ENCODE measurements around the gene LRP1.
A peak's percentile ranks its signal among the peaks of the same experiment; 100 is the strongest.

Gene LRP1

GRCh38 chr12:57165741-57166140, 37.5 kb downstream of the LRP1 start:
- H3K9me3 ChIP-seq (ENCODE audit: control extremely low read depth in 1 of 5, control insufficient read depth in 4 of 5, insufficient read depth in 2 of 5, low read depth in 1 of 5, low read length in 4 of 5), result no peaks in the 10 kb centered on the region
- H3K27me3 ChIP-seq (replicated peaks in 2 of 5; ENCODE audit: control insufficient read depth in 4 of 5, insufficient read depth in 5 of 5, low read length in 4 of 5), result no peaks in the 10 kb centered on the region
- peaks cover 0 to 32% (median 7%) of the 10 kb centered on the region in 4 experiments for H3K4me1 ChIP-seq (ENCODE audit: control extremely low read depth in 1 of 4, control insufficient read depth in 4 of 4, insufficient read depth in 4 of 4, low read length in 3 of 4)
- POLR2A ChIA-PET, result no interaction called here
- 96% methylated on average over 13 of the region's 19 CpGs for WGBS (ENCODE audit: insufficient coverage)
- no peak for DNase-seq
- H3K4me3 ChIP-seq (ENCODE audit: control insufficient read depth in 1 of 7, extremely low read depth in 1 of 7, insufficient read depth in 4 of 7, low read depth in 2 of 7, low read length in 6 of 7), result no peak overlapping the region
- H3K27ac ChIP-seq (ENCODE audit: insufficient read depth in 1 of 2, low read depth in 1 of 2, low read length in 2 of 2, poor library complexity in 1 of 2, severe bottlenecking in 2 of 2), result no peak overlapping the region
- CTCF ChIA-PET, result interaction anchor here (1.0 to 1.8 kb wide), 2 partner anchors 9 kb away, joined by 3 to 5 read pairs; no protein-coding TSS in a partner anchor
- H3K36me3 ChIP-seq (ENCODE audit: control insufficient read depth in 4 of 4, insufficient read depth in 4 of 4, low read length in 3 of 4), result no peaks in the 10 kb centered on the region

- no peaks in the 10 kb centered on the region for H3K36me3 ChIP-seq (ENCODE audit: control insufficient read depth in 4 of 4, insufficient read depth in 4 of 4, low read length in 3 of 4)
- 47% methylated on average over 4 of the region's 10 CpGs for WGBS (ENCODE audit: insufficient coverage)
- ChIA-PET CTCF (interaction anchor here (1.5 to 11.0 kb wide), 2 partner anchors 19 to 43 kb away, joined by 4 to 399 read pairs; partner anchors contain the start of gene LRP1), POLR2A (interaction anchor here (0.6 kb wide), 1 partner anchor 56 kb away, joined by 4 read pairs; no protein-coding TSS in a partner anchor)
- no peak overlapping the region for H3K27ac ChIP-seq (ENCODE audit: insufficient read depth in 1 of 2, low read depth in 1 of 2, low read length in 2 of 2, poor library complexity in 1 of 2, severe bottlenecking in 2 of 2)
- peaks cover 0 to 32% (median 7%) of the 10 kb centered on the region in 4 experiments for H3K4me1 ChIP-seq (ENCODE audit: control extremely low read depth in 1 of 4, control insufficient read depth in 4 of 4, insufficient read depth in 4 of 4, low read length in 3 of 4)
- H3K9me3 ChIP-seq (ENCODE audit: control extremely low read depth in 1 of 5, control insufficient read depth in 4 of 5, insufficient read depth in 2 of 5, low read depth in 1 of 5, low read length in 4 of 5), result no peaks in the 10 kb centered on the region
- no peak overlapping the region for H3K4me3 ChIP-seq (ENCODE audit: control insufficient read depth in 1 of 7, extremely low read depth in 1 of 7, insufficient read depth in 4 of 7, low read depth in 2 of 7, low read length in 6 of 7)
- no peaks in the 10 kb centered on the region for H3K27me3 ChIP-seq (replicated peaks in 2 of 5; ENCODE audit: control insufficient read depth in 4 of 5, insufficient read depth in 5 of 5, low read length in 4 of 5)
- peak in 2 of 3 donors; percentile 52 to 61 for DNase-seq
Observed at GRCh38 chr12:57166971-57167371, 38.7 kb downstream of the LRP1 start.

GRCh38 chr12:57168058-57168457, 39.8 kb downstream of the LRP1 start:
- Histone ChIP-seq H3K36me3 (ENCODE audit: control insufficient read depth in 4 of 4, insufficient read depth in 4 of 4, low read length in 3 of 4) (no peaks in the 10 kb centered on the region), H3K9me3 (ENCODE audit: control extremely low read depth in 1 of 5, control insufficient read depth in 4 of 5, insufficient read depth in 2 of 5, low read depth in 1 of 5, low read length in 4 of 5) (no peaks in the 10 kb centered on the region), H3K4me1 (ENCODE audit: control extremely low read depth in 1 of 4, control insufficient read depth in 4 of 4, insufficient read depth in 4 of 4, low read length in 3 of 4) (peaks cover 0 to 23% (median 5%) of the 10 kb centered on the region in 4 experiments), H3K27me3 (replicated peaks in 2 of 5; ENCODE audit: control insufficient read depth in 4 of 5, insufficient read depth in 5 of 5, low read length in 4 of 5) (no peaks in the 10 kb centered on the region), H3K27ac (ENCODE audit: insufficient read depth in 1 of 2, low read depth in 1 of 2, low read length in 2 of 2, poor library complexity in 1 of 2, severe bottlenecking in 2 of 2) (no peak overlapping the region), H3K4me3 (ENCODE audit: control insufficient read depth in 1 of 7, extremely low read depth in 1 of 7, insufficient read depth in 4 of 7, low read depth in 2 of 7, low read length in 6 of 7) (no peak overlapping the region)
- DNase-seq, result no peak
- ChIA-PET CTCF (interaction anchor here (0.6 to 14.4 kb wide), 9 partner anchors 9 to 99 kb away, joined by 3 to 399 read pairs (median 4); partner anchors contain the start of gene LRP1), POLR2A (interaction anchor here (0.6 to 1.1 kb wide), 2 partner anchors 13 to 20 kb away, joined by 3 to 4 read pairs; no protein-coding TSS in a partner anchor)
- 89% methylated on average over 9 of the region's 10 CpGs for WGBS (ENCODE audit: insufficient coverage)

- 98% methylated on average over 19 of the region's 23 CpGs for WGBS (ENCODE audit: insufficient coverage)
- Histone ChIP-seq H3K27ac (ENCODE audit: insufficient read depth in 1 of 2, low read depth in 1 of 2, low read length in 2 of 2, poor library complexity in 1 of 2, severe bottlenecking in 2 of 2) (no peak overlapping the region), H3K4me1 (ENCODE audit: control extremely low read depth in 1 of 4, control insufficient read depth in 4 of 4, insufficient read depth in 4 of 4, low read length in 3 of 4) (peaks cover 0 to 23% (median 5%) of the 10 kb centered on the region in 4 experiments), H3K36me3 (ENCODE audit: control insufficient read depth in 4 of 4, insufficient read depth in 4 of 4, low read length in 3 of 4) (no peaks in the 10 kb centered on the region), H3K9me3 (ENCODE audit: control extremely low read depth in 1 of 5, control insufficient read depth in 4 of 5, insufficient read depth in 2 of 5, low read depth in 1 of 5, low read length in 4 of 5) (no peaks in the 10 kb centered on the region), H3K4me3 (ENCODE audit: control insufficient read depth in 1 of 7, extremely low read depth in 1 of 7, insufficient read depth in 4 of 7, low read depth in 2 of 7, low read length in 6 of 7) (no peak overlapping the region), H3K27me3 (replicated peaks in 2 of 5; ENCODE audit: control insufficient read depth in 4 of 5, insufficient read depth in 5 of 5, low read length in 4 of 5) (no peaks in the 10 kb centered on the region)
- ChIA-PET POLR2A (interaction anchor here (0.7 to 1.1 kb wide), 2 partner anchors 11 to 98 kb away, joined by 3 to 4 read pairs; no protein-coding TSS in a partner anchor), CTCF (interaction anchor here (0.5 to 14.4 kb wide), 10 partner anchors 11 to 100 kb away, joined by 3 to 399 read pairs (median 4); partner anchors contain the start of gene LRP1)
- no peak for DNase-seq
Observed at GRCh38 chr12:57169046-57169795, 40.9 kb downstream of the LRP1 start.

GRCh38 chr12:57169969-57170368, 41.7 kb downstream of the LRP1 start:
- ChIA-PET POLR2A (interaction anchor here (0.7 kb wide), 1 partner anchor 99 kb away, joined by 3 read pairs; no protein-coding TSS in a partner anchor), CTCF (interaction anchor here (0.5 to 14.4 kb wide), 7 partner anchors 16 to 101 kb away, joined by 3 to 399 read pairs (median 4); partner anchors contain the start of gene LRP1)
- WGBS (ENCODE audit: insufficient coverage), result 100% methylated on average over 7 of the region's 7 CpGs
- Histone ChIP-seq H3K27me3 (replicated peaks in 2 of 5; ENCODE audit: control insufficient read depth in 4 of 5, insufficient read depth in 5 of 5, low read length in 4 of 5) (peaks cover 0 to 1% (median 0%) of the 10 kb centered on the region in 5 experiments), H3K4me1 (ENCODE audit: control extremely low read depth in 1 of 4, control insufficient read depth in 4 of 4, insufficient read depth in 4 of 4, low read length in 3 of 4) (peaks cover 0 to 23% (median 5%) of the 10 kb centered on the region in 4 experiments), H3K9me3 (ENCODE audit: control extremely low read depth in 1 of 5, control insufficient read depth in 4 of 5, insufficient read depth in 2 of 5, low read depth in 1 of 5, low read length in 4 of 5) (no peaks in the 10 kb centered on the region), H3K27ac (ENCODE audit: insufficient read depth in 1 of 2, low read depth in 1 of 2, low read length in 2 of 2, poor library complexity in 1 of 2, severe bottlenecking in 2 of 2) (no peak overlapping the region), H3K4me3 (ENCODE audit: control insufficient read depth in 1 of 7, extremely low read depth in 1 of 7, insufficient read depth in 4 of 7, low read depth in 2 of 7, low read length in 6 of 7) (no peak overlapping the region), H3K36me3 (ENCODE audit: control insufficient read depth in 4 of 4, insufficient read depth in 4 of 4, low read length in 3 of 4) (no peaks in the 10 kb centered on the region)
- DNase-seq, result no peak

GRCh38 chr12:57170408-57170807, 42.1 kb downstream of the LRP1 start:
- no peak overlapping the region for H3K27ac ChIP-seq (ENCODE audit: insufficient read depth in 1 of 2, low read depth in 1 of 2, low read length in 2 of 2, poor library complexity in 1 of 2, severe bottlenecking in 2 of 2)
- H3K27me3 ChIP-seq (replicated peaks in 2 of 5; ENCODE audit: control insufficient read depth in 4 of 5, insufficient read depth in 5 of 5, low read length in 4 of 5), result peaks cover 0 to 1% (median 0%) of the 10 kb centered on the region in 5 experiments
- WGBS (ENCODE audit: insufficient coverage), result 100% methylated on average over 1 of the region's 1 CpG
- ChIA-PET CTCF (interaction anchor here (0.9 to 14.4 kb wide), 5 partner anchors 11 to 101 kb away, joined by 3 to 399 read pairs (median 5); partner anchors contain the start of gene LRP1), POLR2A (no interaction called here)
- no peak overlapping the region for H3K4me3 ChIP-seq (ENCODE audit: control insufficient read depth in 1 of 7, extremely low read depth in 1 of 7, insufficient read depth in 4 of 7, low read depth in 2 of 7, low read length in 6 of 7)
- no peak for DNase-seq
- peaks cover 0 to 23% (median 5%) of the 10 kb centered on the region in 4 experiments for H3K4me1 ChIP-seq (ENCODE audit: control extremely low read depth in 1 of 4, control insufficient read depth in 4 of 4, insufficient read depth in 4 of 4, low read length in 3 of 4)
- no peaks in the 10 kb centered on the region for H3K36me3 ChIP-seq (ENCODE audit: control insufficient read depth in 4 of 4, insufficient read depth in 4 of 4, low read length in 3 of 4)
- no peaks in the 10 kb centered on the region for H3K9me3 ChIP-seq (ENCODE audit: control extremely low read depth in 1 of 5, control insufficient read depth in 4 of 5, insufficient read depth in 2 of 5, low read depth in 1 of 5, low read length in 4 of 5)
